K562 treated with DMSO at 1 percent for 4 hours (cell line): Measurements from ENCODE around the gene OXA1L. TPM values are rescaled to one million over a fixed set of nuclear protein-coding genes. Genes with fewer than 3 reads are reported as not detected.

Experiments used
- total RNA-seq: library from RNA; unstranded; fragments of 300-600 nt; gene quantifications from 2 replicates; pipeline ENCODE4 v1.2.3, GENCODE V29; 2022; ENCODE audit not compliant: insufficient read depth

Gene OXA1L
- 120 TPM in 2 replicates for total RNA-seq

GRCh38 chr14:22766457-22767322 lies at the start of gene OXA1L:
Gene OXA1L (plus strand): TSS chr14:22766688. CDS start chr14:22766702, 14 bp downstream.

GRCh38 chr14:22814941-22815713 lies 48.6 kb downstream of the OXA1L start, which contains the start of gene SLC7A7:
Gene SLC7A7 (minus strand): TSS chr14:22815435. CDS start chr14:22813398, 2,037 bp downstream.

Other genes starting within 250 kb of the OXA1L start
- gene DAD1, start 177.5 kb upstream of the OXA1L start, total RNA-seq, result 249 and 274 TPM in 2 replicates
- 18.7 and 24.0 TPM in 2 replicates for gene ABHD4, start 168.4 kb upstream of the OXA1L start, total RNA-seq
- gene OR6J1, start 122.3 kb upstream of the OXA1L start, total RNA-seq, result not detected in 2 replicates
- 1.6 and 1.8 TPM in 2 replicates for gene SLC7A7, start 48.7 kb downstream of the OXA1L start, total RNA-seq
- 95.9 and 102 TPM in 2 replicates for gene MRPL52, start 63.2 kb downstream of the OXA1L start, total RNA-seq
- 3.7 and 4.5 TPM in 2 replicates for gene MMP14, start 69.9 kb downstream of the OXA1L start, total RNA-seq
- 40.9 and 49.4 TPM in 2 replicates for gene LRP10, start 105.1 kb downstream of the OXA1L start, total RNA-seq
- gene REM2, start 116.5 kb downstream of the OXA1L start, total RNA-seq, result 2.6 and 3.2 TPM in 2 replicates
- 21.8 and 38.3 TPM in 2 replicates for gene RBM23, start 152.5 kb downstream of the OXA1L start, total RNA-seq
- 89.0 and 103 TPM in 2 replicates for gene PRMT5, start 162.7 kb downstream of the OXA1L start, total RNA-seq
- 95.0 and 103 TPM in 2 replicates for gene HAUS4, start 190.4 kb downstream of the OXA1L start, total RNA-seq
- gene AJUBA, start 215.9 kb downstream of the OXA1L start, total RNA-seq, result 22.0 and 24.4 TPM in 2 replicates
- 20.4 and 22.2 TPM in 2 replicates for gene C14orf93, start 243.5 kb downstream of the OXA1L start, total RNA-seq